Ishikawa (cell line): ENCODE data around the gene EFCAB7.

Experiments used
- CEBPB ChIP-seq: IDR thresholded peaks from 2 replicates; pipeline ENCODE4 v1.6.1; 2012
- EGR1 ChIP-seq: IDR thresholded peaks from 2 replicates; pipeline ENCODE4 v1.6.1; 2012
- EP300 ChIP-seq: IDR thresholded peaks from 2 replicates; pipeline ENCODE4 v1.6.1; 2012; ENCODE audit warnings: borderline replicate concordance
- FOXM1 ChIP-seq: IDR thresholded peaks from 2 replicates; pipeline ENCODE4 v1.6.1; 2012; ENCODE audit warnings: low read depth, borderline replicate concordance
- NFIC ChIP-seq: IDR thresholded peaks from 2 replicates; pipeline ENCODE4 v1.6.1; 2012
- RAD21 ChIP-seq: IDR thresholded peaks from 2 replicates; pipeline ENCODE4 v1.6.1; 2012; ENCODE audit warnings: low read depth
- TAF1 ChIP-seq: IDR thresholded peaks from 2 replicates; pipeline ENCODE4 v1.6.1; 2012; ENCODE audit warnings: low read depth, mild to moderate bottlenecking
- TCF12 ChIP-seq: IDR thresholded peaks from 2 replicates; pipeline ENCODE4 v1.6.1; 2012; ENCODE audit warnings: low read depth
- YY1 ChIP-seq: IDR thresholded peaks from 2 replicates; pipeline ENCODE4 v1.6.1; 2012; ENCODE audit warnings: low read depth
- ZBTB7A ChIP-seq: IDR thresholded peaks from 2 replicates; pipeline ENCODE4 v1.6.1; 2012; ENCODE audit warnings: low read depth
- TF ChIP-seq, protein P1 (sequence below): IDR thresholded peaks from 2 replicates; pipeline ENCODE4 v1.6.1; 2012
- TF ChIP-seq, protein P2 (sequence below): IDR thresholded peaks from 2 replicates; pipeline ENCODE4 v1.6.1; 2012; ENCODE audit warnings: low read depth, mild to moderate bottlenecking

- no peak for TF ChIP-seq TCF12
- TF ChIP-seq, protein P1, sequence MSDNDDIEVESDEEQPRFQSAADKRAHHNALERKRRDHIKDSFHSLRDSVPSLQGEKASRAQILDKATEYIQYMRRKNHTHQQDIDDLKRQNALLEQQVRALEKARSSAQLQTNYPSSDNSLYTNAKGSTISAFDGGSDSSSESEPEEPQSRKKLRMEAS: no peak
- TF ChIP-seq EP300: no peak
- TF ChIP-seq NFIC: no peak
- no peak for TF ChIP-seq CEBPB
- TF ChIP-seq FOXM1: no peak
- TF ChIP-seq, protein P2, sequence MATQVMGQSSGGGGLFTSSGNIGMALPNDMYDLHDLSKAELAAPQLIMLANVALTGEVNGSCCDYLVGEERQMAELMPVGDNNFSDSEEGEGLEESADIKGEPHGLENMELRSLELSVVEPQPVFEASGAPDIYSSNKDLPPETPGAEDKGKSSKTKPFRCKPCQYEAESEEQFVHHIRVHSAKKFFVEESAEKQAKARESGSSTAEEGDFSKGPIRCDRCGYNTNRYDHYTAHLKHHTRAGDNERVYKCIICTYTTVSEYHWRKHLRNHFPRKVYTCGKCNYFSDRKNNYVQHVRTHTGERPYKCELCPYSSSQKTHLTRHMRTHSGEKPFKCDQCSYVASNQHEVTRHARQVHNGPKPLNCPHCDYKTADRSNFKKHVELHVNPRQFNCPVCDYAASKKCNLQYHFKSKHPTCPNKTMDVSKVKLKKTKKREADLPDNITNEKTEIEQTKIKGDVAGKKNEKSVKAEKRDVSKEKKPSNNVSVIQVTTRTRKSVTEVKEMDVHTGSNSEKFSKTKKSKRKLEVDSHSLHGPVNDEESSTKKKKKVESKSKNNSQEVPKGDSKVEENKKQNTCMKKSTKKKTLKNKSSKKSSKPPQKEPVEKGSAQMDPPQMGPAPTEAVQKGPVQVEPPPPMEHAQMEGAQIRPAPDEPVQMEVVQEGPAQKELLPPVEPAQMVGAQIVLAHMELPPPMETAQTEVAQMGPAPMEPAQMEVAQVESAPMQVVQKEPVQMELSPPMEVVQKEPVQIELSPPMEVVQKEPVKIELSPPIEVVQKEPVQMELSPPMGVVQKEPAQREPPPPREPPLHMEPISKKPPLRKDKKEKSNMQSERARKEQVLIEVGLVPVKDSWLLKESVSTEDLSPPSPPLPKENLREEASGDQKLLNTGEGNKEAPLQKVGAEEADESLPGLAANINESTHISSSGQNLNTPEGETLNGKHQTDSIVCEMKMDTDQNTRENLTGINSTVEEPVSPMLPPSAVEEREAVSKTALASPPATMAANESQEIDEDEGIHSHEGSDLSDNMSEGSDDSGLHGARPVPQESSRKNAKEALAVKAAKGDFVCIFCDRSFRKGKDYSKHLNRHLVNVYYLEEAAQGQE: no peak
- no peak for TF ChIP-seq TAF1
- TF ChIP-seq YY1: no peak
- TF ChIP-seq ZBTB7A: no peak
- no peak for TF ChIP-seq EGR1
- no peak for TF ChIP-seq RAD21
Observed at GRCh38 chr1:63548877-63549276, 25.6 kb downstream of the EFCAB7 start.
